SK-N-SH treated with all-trans-retinoic acid at 6 μM for 48 hours (cell line): ENCODE results near the gene ERAL1.
A peak's percentile ranks its signal among the peaks of the same experiment; 100 is the strongest.

Source experiments
- ATAC-seq: fragments of 200-7000 bp; cut with Tn5 transposase; 3 replicates; pipeline ENCODE4 v1.9.1; 2020; ENCODE audit warnings: mild to moderate bottlenecking, moderate library complexity
- ARNTL ChIP-seq: fragments of 450-650 bp; formaldehyde crosslinking; IDR thresholded peaks from 2 replicates; pipeline ENCODE4 v1.5.0; 2020; ENCODE audit warnings: low read depth, mild to moderate bottlenecking, moderate library complexity, borderline replicate concordance
- BACH2 ChIP-seq: fragments of 250-450 bp; sonication (Bioruptor Pico); IDR thresholded peaks from 2 replicates; pipeline ENCODE4 v1.9.0; 2021; ENCODE audit warnings: mild to moderate bottlenecking, borderline replicate concordance
- CSDC2 ChIP-seq: fragments of 250-450 bp; sonication (Bioruptor Pico); IDR thresholded peaks from 2 replicates; pipeline ENCODE4 v1.5.0; 2020; ENCODE audit warnings: mild to moderate bottlenecking, moderate library complexity
- ESRRG ChIP-seq: fragments of 250-450 bp; sonication (Bioruptor Pico); IDR thresholded peaks from 2 replicates; pipeline ENCODE4 v1.6.1; 2021; ENCODE audit warnings: mild to moderate bottlenecking
- GLIS3 ChIP-seq: fragments of 250-450 bp; sonication (Bioruptor Pico); IDR thresholded peaks from 2 replicates; pipeline ENCODE4 v1.5.0; 2020; ENCODE audit warnings: mild to moderate bottlenecking, moderate library complexity
- ISL1 ChIP-seq: fragments of 250-450 bp; sonication (Bioruptor Pico); IDR thresholded peaks from 2 replicates; pipeline ENCODE4 v2.1.2; 2022; ENCODE audit warnings: mild to moderate bottlenecking, moderate library complexity
- OSR1 ChIP-seq: fragments of 250-450 bp; sonication (Bioruptor Pico); IDR thresholded peaks from 2 replicates; pipeline ENCODE4 v1.8.0; 2022; ENCODE audit warnings: moderate library complexity, mild to moderate bottlenecking, inconsistent platforms
- RARB ChIP-seq: fragments of 250-450 bp; sonication (Bioruptor Pico); IDR thresholded peaks from 2 replicates; pipeline ENCODE4 v1.8.0; 2021; ENCODE audit warnings: mild to moderate bottlenecking, moderate library complexity
- SNAI2 ChIP-seq: fragments of 250-450 bp; sonication (Bioruptor Pico); IDR thresholded peaks from 2 replicates; pipeline ENCODE4 v1.5.0; 2020; ENCODE audit warnings: mild to moderate bottlenecking, moderate library complexity
- TCF4 ChIP-seq: fragments of 250-450 bp; sonication (Bioruptor Pico); IDR thresholded peaks from 2 replicates; pipeline ENCODE4 v1.8.0; 2021; ENCODE audit warnings: mild to moderate bottlenecking, moderate library complexity, borderline replicate concordance
- TOX ChIP-seq: fragments of 250-450 bp; sonication (Bioruptor Pico); IDR thresholded peaks from 2 replicates; pipeline ENCODE4 v1.8.0; 2021; ENCODE audit warnings: mild to moderate bottlenecking, moderate library complexity, borderline replicate concordance
- ZC3H10 ChIP-seq: fragments of 250-450 bp; sonication (Bioruptor Pico); IDR thresholded peaks from 2 replicates; pipeline ENCODE4 v1.5.1; 2021; ENCODE audit warnings: mild to moderate bottlenecking, moderate library complexity
- ZFP3 ChIP-seq: fragments of 250-450 bp; sonication (Bioruptor Pico); IDR thresholded peaks from 2 replicates; pipeline ENCODE4 v1.5.0; 2020; ENCODE audit warnings: mild to moderate bottlenecking, moderate library complexity
- ZFP30 ChIP-seq: fragments of 450-650 bp; formaldehyde crosslinking; IDR thresholded peaks from 2 replicates; pipeline ENCODE4 v1.5.0; 2022; ENCODE audit warnings: mild to moderate bottlenecking, moderate library complexity
- ZNF565 ChIP-seq: fragments of 450-650 bp; formaldehyde crosslinking; conservative IDR thresholded peaks from 2 replicates; pipeline ENCODE4 v1.5.0; 2020; ENCODE audit warnings: low read depth, mild to moderate bottlenecking, moderate library complexity
- ZNF70 ChIP-seq: fragments of 450-650 bp; formaldehyde crosslinking; IDR thresholded peaks from 2 replicates; pipeline ENCODE4 v1.5.0; 2020; ENCODE audit warnings: mild to moderate bottlenecking, moderate library complexity
- ZNF8 ChIP-seq: fragments of 450-650 bp; formaldehyde crosslinking; IDR thresholded peaks from 2 replicates; pipeline ENCODE4 v1.5.0; 2020; ENCODE audit warnings: mild to moderate bottlenecking, moderate library complexity
- TF ChIP-seq, protein P1 (sequence below): fragments of 250-450 bp; sonication (Bioruptor Pico); IDR thresholded peaks from 2 replicates; pipeline ENCODE4 v1.8.0; 2020; ENCODE audit warnings: mild to moderate bottlenecking, moderate library complexity, borderline replicate concordance
- TF ChIP-seq, protein P2 (sequence below): fragments of 250-450 bp; sonication (Bioruptor Pico); IDR thresholded peaks from 2 replicates; pipeline ENCODE4 v1.5.1; 2021; ENCODE audit warnings: mild to moderate bottlenecking, moderate library complexity
- TF ChIP-seq, protein P3 (sequence below): fragments of 250-450 bp; sonication (Bioruptor Pico); IDR thresholded peaks from 2 replicates; pipeline ENCODE4 v1.5.0; 2020; ENCODE audit warnings: mild to moderate bottlenecking, moderate library complexity
- TF ChIP-seq, protein P4 (sequence below): fragments of 250-450 bp; sonication (Bioruptor Pico); IDR thresholded peaks from 2 replicates; pipeline ENCODE4 v1.8.0; 2021; ENCODE audit warnings: low read depth, mild to moderate bottlenecking, moderate library complexity, borderline replicate concordance
- TF ChIP-seq, protein P5 (sequence below): fragments of 250-450 bp; sonication (Bioruptor Pico); IDR thresholded peaks from 2 replicates; pipeline ENCODE4 v1.5.1; 2020; ENCODE audit warnings: low read depth, mild to moderate bottlenecking, moderate library complexity

Gene ERAL1

DNA sequence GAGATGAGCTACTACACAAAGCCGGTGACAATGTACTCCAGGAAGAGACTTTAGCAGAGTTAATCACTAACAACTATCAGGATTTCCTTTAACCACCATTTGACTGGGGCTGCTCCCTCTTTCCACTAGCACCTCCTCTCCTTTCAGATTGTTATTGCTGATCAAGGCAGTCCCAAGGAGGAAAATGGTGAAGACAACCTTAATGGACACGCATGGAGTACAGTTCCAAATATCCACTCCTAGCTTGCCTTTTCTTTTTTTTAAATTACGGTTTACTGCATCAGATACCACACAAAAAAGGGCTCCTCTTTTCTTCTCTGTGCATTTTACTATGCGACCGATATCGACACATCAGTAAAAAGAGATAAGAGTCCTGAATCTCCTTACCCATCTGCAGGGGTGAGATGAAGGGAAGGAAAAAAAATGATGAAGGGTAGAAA is 43.1 kb upstream of the ERAL1 start:
- TF ChIP-seq, protein P1, sequence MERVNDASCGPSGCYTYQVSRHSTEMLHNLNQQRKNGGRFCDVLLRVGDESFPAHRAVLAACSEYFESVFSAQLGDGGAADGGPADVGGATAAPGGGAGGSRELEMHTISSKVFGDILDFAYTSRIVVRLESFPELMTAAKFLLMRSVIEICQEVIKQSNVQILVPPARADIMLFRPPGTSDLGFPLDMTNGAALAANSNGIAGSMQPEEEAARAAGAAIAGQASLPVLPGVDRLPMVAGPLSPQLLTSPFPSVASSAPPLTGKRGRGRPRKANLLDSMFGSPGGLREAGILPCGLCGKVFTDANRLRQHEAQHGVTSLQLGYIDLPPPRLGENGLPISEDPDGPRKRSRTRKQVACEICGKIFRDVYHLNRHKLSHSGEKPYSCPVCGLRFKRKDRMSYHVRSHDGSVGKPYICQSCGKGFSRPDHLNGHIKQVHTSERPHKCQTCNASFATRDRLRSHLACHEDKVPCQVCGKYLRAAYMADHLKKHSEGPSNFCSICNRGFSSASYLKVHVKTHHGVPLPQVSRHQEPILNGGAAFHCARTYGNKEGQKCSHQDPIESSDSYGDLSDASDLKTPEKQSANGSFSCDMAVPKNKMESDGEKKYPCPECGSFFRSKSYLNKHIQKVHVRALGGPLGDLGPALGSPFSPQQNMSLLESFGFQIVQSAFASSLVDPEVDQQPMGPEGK (CRISPR knock-in tag): no peak
- TF ChIP-seq, protein P2, sequence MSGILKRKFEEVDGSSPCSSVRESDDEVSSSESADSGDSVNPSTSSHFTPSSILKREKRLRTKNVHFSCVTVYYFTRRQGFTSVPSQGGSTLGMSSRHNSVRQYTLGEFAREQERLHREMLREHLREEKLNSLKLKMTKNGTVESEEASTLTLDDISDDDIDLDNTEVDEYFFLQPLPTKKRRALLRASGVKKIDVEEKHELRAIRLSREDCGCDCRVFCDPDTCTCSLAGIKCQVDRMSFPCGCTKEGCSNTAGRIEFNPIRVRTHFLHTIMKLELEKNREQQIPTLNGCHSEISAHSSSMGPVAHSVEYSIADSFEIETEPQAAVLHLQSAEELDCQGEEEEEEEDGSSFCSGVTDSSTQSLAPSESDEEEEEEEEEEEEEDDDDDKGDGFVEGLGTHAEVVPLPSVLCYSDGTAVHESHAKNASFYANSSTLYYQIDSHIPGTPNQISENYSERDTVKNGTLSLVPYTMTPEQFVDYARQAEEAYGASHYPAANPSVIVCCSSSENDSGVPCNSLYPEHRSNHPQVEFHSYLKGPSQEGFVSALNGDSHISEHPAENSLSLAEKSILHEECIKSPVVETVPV (CRISPR knock-in tag): no peak
- TF ChIP-seq ESRRG: no peak
- TF ChIP-seq, all 23 proteins: peak for 0
- peak; percentile 30; the same call in 2 of the 3 replicates for ATAC-seq

DNA sequence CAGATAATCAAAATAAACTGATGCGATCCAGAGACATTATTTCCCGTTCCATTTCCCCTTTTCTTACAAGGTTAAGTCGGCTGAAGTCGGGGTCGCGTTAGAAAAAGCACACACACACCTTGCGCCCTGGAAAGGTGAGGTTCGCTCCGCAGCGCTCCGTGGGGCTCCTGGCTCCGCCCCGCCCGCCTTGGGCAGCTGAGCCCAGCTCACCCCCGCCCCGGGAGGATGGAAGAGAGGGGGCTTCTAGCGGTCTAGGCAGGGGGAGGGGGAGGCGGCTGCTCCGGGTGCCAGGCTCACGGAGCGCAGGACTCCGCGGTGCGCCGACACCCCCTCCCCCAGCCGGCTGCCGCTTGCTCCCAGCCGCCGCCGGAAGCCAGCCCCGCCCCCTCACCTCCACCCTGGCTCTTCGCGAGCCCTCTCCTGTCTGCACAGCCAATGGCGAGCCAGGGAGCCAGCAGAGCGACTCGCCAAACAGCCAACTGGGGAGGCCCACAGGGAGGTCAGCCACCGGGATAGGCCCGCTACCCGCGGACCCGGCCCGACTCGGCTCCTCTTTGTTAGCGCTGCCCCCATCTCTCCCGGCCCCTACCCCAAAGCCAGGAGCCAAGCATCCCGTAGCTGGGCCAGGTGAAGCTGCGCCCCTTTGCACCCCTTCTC is 42.6 kb upstream of the ERAL1 start:
- ATAC-seq: peak; percentile 99

DNA sequence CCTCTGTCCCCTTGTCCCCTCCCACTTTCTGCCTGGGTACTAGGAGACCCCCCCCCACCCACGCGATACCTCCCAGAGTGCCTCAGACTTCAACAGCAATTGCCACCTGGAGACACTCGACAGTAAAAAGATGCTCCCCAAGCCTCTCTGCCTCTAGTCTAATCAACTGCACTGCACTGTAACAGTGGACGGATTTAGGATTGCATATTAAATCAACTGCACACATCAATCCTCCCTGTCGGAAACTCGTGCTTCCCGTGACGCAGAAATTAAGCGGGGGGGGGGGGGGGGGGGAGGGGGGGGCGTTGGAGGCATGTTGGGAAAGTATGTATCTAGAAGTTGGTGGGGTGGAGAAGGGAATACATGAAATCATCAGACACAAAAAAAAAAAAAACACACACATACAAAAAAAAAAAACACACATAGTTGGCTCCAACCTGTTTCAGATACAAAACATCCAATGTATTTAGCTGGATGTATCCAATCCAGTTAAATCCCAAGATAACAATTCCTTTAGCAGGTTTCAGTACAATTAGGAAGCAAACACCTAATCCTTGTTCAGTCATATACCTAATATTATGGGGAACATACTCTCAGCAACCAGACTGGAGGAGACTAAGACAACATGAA is 42.0 kb upstream of the ERAL1 start:
- TF ChIP-seq RARB (CRISPR knock-in tag) (no peak), BACH2 (no peak)
- TF ChIP-seq, protein P2 (CRISPR knock-in tag): no peak; the same call in 1 of the 2 replicates
- TF ChIP-seq, protein P1 (CRISPR knock-in tag): no peak
- TF ChIP-seq, protein P3, sequence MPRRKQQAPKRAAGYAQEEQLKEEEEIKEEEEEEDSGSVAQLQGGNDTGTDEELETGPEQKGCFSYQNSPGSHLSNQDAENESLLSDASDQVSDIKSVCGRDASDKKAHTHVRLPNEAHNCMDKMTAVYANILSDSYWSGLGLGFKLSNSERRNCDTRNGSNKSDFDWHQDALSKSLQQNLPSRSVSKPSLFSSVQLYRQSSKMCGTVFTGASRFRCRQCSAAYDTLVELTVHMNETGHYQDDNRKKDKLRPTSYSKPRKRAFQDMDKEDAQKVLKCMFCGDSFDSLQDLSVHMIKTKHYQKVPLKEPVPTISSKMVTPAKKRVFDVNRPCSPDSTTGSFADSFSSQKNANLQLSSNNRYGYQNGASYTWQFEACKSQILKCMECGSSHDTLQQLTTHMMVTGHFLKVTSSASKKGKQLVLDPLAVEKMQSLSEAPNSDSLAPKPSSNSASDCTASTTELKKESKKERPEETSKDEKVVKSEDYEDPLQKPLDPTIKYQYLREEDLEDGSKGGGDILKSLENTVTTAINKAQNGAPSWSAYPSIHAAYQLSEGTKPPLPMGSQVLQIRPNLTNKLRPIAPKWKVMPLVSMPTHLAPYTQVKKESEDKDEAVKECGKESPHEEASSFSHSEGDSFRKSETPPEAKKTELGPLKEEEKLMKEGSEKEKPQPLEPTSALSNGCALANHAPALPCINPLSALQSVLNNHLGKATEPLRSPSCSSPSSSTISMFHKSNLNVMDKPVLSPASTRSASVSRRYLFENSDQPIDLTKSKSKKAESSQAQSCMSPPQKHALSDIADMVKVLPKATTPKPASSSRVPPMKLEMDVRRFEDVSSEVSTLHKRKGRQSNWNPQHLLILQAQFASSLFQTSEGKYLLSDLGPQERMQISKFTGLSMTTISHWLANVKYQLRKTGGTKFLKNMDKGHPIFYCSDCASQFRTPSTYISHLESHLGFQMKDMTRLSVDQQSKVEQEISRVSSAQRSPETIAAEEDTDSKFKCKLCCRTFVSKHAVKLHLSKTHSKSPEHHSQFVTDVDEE (CRISPR knock-in tag): peak; percentile 66
- TF ChIP-seq, protein P4, sequence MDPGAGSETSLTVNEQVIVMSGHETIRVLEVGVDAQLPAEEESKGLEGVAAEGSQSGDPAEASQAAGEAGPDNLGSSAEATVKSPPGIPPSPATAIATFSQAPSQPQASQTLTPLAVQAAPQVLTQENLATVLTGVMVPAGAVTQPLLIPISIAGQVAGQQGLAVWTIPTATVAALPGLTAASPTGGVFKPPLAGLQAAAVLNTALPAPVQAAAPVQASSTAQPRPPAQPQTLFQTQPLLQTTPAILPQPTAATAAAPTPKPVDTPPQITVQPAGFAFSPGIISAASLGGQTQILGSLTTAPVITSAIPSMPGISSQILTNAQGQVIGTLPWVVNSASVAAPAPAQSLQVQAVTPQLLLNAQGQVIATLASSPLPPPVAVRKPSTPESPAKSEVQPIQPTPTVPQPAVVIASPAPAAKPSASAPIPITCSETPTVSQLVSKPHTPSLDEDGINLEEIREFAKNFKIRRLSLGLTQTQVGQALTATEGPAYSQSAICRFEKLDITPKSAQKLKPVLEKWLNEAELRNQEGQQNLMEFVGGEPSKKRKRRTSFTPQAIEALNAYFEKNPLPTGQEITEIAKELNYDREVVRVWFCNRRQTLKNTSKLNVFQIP (CRISPR knock-in tag): no peak
- peak; percentile 55 for ATAC-seq

More for the DNA sequence above, 42.6 kb upstream of the ERAL1 start:
- TF ChIP-seq, protein P5, sequence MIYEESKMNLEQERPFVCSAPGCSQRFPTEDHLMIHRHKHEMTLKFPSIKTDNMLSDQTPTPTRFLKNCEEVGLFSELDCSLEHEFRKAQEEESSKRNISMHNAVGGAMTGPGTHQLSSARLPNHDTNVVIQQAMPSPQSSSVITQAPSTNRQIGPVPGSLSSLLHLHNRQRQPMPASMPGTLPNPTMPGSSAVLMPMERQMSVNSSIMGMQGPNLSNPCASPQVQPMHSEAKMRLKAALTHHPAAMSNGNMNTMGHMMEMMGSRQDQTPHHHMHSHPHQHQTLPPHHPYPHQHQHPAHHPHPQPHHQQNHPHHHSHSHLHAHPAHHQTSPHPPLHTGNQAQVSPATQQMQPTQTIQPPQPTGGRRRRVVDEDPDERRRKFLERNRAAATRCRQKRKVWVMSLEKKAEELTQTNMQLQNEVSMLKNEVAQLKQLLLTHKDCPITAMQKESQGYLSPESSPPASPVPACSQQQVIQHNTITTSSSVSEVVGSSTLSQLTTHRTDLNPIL (CRISPR knock-in tag): no peak
- TF ChIP-seq TOX (no peak), ZNF8 (CRISPR knock-in tag) (no peak), ZNF70 (no peak), ARNTL (CRISPR knock-in tag) (no peak), OSR1 (CRISPR knock-in tag) (no peak), BACH2 (no peak), CSDC2 (no peak), ZC3H10 (CRISPR knock-in tag) (no peak), ZNF565 (CRISPR knock-in tag) (no peak), SNAI2 (CRISPR knock-in tag) (no peak), ESRRG (no peak), TCF4 (no peak), ISL1 (CRISPR knock-in tag) (no peak), ZFP3 (no peak), ZFP30 (no peak), GLIS3 (CRISPR knock-in tag) (no peak)
- TF ChIP-seq, protein P4 (CRISPR knock-in tag): no peak
- TF ChIP-seq, protein P1 (CRISPR knock-in tag): no peak; the same call in 1 of the 2 replicates
